GM19324 (cell line): Measurements from ENCODE around the gene COL16A1.

Experiments
- ATAC-seq: cut with Tn5 transposase; IDR thresholded peaks from one replicate; pipeline ENCODE4 v1.9.1; 2021; ENCODE audit warnings: mild to moderate bottlenecking, moderate library complexity; ENCODE audit not compliant: unreplicated experiment, low FRiP score

The COL16A1 gene

GRCh38 chr1:31689854-31690253, 14.0 kb downstream of the COL16A1 start:
- ATAC-seq: no peak

GRCh38 chr1:31689379-31689778, 14.4 kb downstream of the COL16A1 start:
- ATAC-seq: no peak

DNA sequence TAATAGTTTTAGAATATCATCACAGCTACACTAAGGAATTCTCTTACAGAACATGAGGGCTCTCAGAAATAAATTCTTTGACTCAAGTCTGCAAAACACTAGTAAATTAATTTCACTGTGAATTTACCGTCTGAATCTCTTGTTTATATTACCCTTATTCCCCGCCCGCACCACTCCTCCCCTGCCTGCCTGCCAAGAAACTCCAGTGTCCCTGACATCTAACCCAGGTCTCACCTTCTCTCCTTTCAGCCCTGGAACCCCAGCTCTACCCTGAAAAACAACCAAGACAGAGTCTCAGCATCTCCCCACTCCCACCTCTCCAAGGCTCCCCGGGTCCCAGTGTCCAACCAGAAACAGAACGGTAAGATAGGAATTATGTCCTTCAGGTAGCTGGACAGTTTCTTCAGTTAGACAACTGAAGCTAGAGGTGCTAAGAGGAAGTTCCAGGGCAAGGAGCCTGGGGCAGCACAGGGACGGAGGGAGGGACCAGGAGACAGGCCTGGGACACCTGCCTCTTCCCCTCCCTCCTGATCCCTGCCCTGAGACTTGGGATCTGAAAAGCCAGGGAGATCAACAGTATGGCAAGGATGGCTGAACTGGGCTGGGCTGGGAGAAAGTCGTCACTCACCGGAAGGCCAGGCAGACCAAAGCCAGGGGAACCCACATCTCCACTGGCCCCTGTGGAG, 15.4 kb downstream of the COL16A1 start:
- ATAC-seq: no peak

DNA sequence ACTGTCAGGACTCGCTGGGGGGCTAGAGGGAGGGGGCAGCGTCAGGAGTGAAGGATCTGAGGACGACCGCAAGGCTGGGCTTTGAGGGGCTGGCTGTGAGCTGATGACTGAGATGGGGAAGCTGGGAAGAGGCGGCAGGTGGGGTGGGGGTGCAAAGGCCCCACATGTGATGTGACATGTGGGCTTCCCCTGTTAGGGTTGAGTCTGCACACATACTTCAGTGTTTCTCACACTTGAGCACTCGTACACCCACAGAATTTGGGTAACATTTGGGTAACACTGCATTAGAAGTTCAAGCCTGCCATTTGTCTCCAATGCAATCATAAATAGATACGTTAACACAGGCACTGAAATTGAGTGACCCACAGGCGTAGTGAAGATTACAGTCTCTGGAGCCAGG, 16.2 kb downstream of the COL16A1 start:
- ATAC-seq: no peak

- no peak for ATAC-seq
Observed at GRCh38 chr1:31685795-31686194, 18.0 kb downstream of the COL16A1 start.

DNA sequence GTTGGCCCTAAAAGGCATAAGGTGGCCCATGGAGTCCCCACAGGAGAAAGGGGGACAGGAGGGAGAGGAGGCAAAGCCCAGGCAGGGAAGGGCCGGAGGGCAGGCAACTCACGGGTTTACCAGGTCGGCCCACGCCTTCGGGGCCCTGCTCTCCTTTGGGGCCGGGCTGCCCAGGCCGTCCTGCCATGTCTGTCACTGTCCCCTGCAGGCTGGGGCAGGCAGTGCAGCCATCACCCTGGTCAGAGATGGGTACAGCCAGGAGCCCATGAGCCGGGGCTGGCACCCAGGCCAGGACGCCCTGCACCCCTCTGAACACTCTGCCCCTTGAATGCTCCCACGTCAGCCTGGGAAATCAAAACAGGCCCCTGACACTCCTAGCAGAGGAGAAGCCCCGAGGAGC, 19.8 kb downstream of the COL16A1 start:
- no peak for ATAC-seq

GRCh38 chr1:31681415-31681814, 22.4 kb downstream of the COL16A1 start:
- no peak for ATAC-seq

DNA sequence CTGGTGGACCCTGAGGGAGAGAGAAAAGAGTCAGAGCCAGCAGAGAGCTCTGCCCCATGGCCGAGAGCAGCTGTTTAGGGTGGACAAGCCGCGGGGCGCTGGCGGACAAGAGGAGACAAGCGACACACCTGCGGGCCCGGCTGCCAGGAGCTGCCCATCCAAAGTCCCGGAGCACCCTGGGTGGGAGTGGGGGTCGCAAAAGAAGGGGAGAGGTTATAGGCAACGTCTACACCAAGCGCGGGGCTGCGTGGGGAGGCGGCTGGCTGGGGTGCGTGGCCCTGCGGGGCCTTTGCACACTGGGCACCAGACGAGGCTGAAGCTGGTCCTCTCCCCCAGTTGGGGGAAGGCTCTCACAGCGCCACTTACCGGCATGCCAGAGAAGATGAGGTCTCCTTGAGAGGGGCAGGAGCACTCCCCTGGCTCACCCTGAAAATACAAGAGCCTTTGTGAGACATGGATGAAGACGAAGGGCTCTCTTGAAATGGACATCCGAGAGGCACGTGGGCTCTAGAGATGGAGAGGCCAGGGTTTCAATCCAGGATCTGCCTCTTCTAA, 24.1 kb downstream of the COL16A1 start:
- ATAC-seq: no peak

DNA sequence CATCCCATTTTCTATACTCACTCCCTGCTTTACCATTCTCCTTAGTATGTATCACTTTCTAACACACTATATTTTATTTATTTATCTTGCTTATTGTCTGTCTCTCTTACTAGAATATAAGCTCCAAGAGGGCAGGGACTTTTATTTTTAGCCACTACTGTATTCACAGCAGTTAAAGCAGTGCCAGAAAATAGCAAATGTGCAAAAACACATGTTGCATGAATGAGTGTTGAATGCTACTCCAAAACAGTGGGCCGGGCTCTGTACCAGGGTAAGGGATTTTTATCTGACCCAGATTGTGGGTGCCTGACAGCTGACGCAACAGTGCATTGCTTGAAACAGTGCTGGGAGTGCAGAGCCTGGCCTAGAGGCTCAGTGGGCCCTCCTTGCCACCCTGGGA, 24.7 kb downstream of the COL16A1 start:
- no peak for ATAC-seq

DNA sequence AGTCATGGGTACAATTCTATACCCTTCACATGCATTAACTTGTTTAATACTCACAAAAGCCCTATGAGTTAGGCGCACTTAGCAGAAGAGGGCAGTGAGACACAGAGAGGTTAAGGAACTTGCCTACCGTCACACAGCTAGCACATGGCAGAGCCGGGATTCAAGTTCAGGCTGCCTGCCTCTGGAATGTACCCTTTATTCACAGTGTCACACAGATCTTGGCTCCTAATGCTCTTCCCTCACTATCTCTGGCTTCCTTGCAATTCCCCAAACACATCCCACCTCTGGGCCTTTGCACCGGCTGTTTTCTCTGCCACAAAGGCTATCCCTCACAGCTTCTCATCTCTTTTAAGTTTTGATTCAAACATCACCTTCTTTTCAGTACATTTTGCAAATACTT, 25.1 kb downstream of the COL16A1 start:
- ATAC-seq: no peak

GRCh38 chr1:31677949-31678348, 25.9 kb downstream of the COL16A1 start:
- no peak for ATAC-seq

DNA sequence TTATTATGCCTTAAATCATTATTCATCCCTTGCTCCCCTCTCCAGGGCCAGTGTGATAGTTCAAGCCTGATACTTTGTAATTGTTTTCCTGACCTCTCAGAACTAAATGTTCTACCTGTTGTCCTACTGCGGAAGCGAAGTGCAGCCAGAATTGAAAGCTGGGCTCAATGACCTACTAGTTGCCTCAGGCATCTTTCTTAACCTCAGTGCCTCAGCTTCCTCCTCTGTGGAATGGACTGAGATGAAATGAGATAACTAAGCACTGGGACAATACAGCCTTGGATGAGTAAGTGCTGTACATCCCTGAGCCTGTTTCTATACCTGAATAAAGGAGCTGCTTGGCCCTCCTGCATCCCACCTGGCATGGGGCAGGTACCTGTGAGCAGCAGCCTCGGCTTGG, 26.4 kb downstream of the COL16A1 start:
- ATAC-seq: no peak

GRCh38 chr1:31675756-31676155, 28.1 kb downstream of the COL16A1 start:
- ATAC-seq: no peak

GRCh38 chr1:31675161-31675560, 28.7 kb downstream of the COL16A1 start:
- ATAC-seq: no peak

DNA sequence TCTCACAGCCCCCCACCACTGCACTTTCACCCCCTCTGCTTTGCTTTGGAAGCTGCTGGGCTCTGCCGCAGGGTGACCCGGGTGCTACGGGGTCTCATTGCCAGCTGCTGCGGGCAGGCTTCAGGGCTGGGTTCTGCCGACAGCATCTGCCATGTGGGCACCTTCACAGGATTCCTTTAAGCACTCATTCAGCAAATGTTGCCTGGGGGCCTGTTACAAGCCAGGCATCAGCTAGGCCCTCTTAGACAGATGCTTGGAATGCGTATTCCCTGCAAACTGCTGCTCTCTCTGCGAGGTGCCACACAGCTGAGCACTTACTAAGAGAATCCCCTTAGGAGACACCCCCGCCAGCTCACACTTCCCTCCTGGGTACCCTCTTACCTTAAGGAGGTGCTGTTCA, 29.2 kb downstream of the COL16A1 start:
- no peak for ATAC-seq

- ATAC-seq: no peak
Observed at GRCh38 chr1:31673433-31673832, 30.4 kb downstream of the COL16A1 start.

- ATAC-seq: no peak
Observed at GRCh38 chr1:31672986-31673385, 30.8 kb downstream of the COL16A1 start.

DNA sequence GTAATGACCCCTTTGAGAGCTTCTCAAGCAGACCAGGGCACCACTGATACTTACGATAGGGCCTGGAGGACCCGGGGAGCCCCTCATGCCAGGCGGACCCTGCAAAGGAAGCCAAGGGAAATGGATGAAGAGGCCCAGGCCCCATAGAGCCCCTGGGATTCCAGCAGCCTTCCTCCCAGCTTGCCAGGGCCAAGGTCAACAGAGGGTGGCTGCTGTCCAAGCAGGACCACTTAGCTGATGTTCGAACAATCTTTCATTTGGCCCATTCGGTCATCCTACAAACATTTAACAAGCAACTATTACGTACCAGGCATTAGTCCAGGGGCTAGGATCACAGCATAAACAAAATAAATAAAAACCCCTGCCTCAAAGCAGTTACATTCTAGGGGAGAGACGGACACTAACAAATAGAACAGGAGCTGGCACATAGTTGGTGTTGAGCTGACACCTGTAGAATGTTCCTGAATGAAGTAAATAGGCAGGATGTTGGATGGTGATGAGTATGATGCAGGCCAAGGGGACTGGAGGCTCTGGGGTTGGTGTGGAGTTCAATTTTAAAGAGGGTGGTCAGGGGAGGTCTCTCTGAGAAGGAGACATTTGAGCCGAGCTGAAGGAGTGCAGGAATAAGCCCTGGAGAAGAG, 32.1 kb downstream of the COL16A1 start:
- no peak for ATAC-seq

DNA sequence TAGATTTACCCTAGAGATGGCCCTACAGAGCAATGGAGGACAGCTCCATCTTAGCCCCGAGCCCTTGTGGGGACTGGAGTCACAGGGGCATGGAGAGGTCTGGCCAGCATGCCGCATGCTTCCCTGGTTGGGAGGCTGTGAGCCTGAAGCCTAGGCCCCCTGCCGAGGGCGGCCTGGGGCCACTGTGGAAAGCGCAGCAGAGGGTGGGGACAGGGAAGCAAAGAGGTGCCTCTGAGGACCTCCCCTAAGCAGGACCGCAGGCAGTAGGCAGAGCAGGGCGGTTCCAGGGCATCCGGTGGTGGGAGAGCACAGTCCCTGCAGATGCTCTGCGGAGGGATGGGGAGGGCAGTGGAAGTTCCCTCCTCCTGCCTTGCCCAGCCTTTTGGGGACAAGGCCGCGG, 32.7 kb downstream of the COL16A1 start:
- ATAC-seq: no peak

DNA sequence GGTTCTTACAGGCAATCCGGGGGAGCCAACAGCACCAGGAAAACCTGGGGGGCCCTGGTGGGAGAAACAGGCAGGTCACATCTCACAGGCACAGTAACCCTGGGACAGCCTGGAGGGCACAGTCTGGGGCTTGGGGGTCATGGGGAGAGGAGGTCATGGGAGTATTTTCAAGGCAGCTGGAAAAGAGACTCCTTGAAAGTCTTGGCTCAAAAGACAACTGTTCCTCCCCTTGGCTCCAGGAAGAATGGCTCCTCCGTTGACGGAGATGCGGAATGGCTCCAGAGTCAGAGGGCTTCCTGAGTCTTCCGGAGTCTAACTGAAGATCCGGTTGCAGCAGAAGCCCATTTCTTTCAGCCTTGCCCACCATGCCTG, 33.2 kb downstream of the COL16A1 start:
- ATAC-seq: no peak

DNA sequence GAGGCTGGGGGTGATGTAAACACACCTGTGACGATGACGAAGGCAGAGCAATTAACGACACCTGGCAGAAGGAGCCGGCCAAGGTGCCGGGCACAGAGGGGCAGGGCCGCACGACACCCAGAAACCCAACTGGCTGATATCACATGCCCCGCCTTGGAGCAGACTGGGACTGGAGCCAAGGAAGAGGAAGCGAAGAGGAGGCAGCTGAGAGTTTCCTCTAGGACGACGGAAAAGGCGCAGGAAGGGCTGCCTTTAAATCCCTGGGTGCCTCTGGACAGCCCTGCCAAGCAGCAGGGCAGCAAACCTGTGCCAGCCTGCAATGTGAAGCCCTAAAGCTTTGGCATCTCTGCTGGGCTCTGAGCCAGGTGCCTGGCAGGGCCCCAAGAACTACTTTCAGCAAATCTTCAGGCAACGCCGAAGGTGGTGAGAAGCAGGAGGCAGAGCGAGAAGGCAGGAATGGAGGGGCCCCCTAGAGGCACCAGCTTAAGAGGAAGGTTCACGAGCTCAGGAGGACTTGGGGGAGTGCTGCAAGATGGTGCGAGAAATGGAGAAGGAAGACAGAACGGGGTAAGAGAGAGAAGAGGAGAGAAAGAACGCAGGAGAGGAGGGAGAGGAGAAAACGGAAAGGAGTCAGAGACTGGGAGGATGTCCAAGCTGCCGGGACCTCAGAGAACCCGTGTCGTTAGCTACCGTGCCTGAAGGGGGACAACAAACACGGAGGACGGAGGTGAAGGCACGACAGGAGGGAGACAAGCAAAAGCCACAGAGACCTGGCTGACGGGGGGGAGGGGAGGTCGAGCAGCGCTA, 33.8 kb downstream of the COL16A1 start:
- no peak for ATAC-seq

GRCh38 chr1:31669433-31669785, 34.4 kb downstream of the COL16A1 start:
- no peak for ATAC-seq
